ENCODE data around the gene JTB.

JTB gene

DNA sequence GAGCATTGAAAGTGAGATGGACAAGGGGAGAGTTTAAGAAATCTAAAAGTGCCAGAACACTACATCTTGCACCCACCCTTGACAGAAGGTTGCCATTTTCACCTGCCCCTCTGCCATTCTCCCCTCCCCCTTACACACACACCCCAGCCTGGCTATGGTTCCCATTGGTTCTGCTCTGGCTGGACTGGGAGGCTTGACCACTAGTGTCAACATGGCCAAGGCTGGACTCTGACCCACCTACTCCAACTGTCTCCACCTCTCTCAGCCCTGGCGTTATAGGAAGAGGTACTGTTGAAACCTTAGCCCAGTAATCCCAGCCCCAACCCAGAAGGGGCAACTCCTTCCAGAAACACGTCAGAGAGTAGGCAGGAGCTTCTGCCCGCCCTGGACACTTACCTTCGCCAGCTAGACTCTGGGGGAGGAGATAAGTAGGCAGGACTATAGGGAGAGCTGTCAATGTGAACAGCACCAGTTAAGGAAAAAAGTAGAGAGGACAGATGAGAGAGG lies 23.6 kb downstream of the JTB start:
- DNase-seq, result no peak

GRCh38 chr1:153951801-153952200 lies 25.7 kb downstream of the JTB start:
- DNase-seq, result no peak

GRCh38 chr1:153951183-153951582 lies 26.3 kb downstream of the JTB start:
- DNase-seq, result no peak

DNA sequence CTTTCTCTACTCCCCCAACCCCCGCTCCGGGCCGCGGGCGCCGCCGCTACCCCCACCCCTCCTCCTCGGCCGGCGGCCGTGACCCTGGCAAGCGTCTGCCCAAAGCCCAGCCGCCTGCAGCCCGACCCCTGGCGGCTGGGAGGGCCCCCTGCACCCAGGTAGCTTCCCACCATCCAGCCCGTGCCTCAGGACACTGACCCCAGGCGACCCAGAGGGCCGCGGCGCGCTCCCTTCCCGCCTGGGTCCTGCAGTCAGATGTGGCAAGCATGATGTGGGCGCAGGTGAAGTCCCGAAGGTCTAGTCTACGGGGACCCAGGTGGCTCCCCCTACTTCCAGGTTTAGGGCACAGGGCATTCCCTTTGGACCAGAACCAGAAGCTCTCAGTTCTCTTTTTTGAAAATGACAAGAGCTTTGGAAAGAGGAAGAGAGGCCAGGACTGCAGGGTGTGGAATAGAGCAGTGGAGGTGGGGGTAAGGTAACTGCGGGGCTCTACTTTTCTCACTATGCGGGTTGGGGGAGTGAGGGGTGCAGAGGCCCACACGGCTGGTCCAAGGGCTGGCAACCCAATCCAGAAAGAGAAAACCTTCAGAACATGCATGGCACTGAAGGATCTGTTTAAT lies 30.7 kb downstream of the JTB start, which contains the start of gene DENND4B:
Gene DENND4B, minus strand, starts transcription at position 97 of the 620 bp plus-strand sequence. CDS start 2,344 bp downstream, outside the sequence.
- DNase-seq, result peak; percentile 84

DNA sequence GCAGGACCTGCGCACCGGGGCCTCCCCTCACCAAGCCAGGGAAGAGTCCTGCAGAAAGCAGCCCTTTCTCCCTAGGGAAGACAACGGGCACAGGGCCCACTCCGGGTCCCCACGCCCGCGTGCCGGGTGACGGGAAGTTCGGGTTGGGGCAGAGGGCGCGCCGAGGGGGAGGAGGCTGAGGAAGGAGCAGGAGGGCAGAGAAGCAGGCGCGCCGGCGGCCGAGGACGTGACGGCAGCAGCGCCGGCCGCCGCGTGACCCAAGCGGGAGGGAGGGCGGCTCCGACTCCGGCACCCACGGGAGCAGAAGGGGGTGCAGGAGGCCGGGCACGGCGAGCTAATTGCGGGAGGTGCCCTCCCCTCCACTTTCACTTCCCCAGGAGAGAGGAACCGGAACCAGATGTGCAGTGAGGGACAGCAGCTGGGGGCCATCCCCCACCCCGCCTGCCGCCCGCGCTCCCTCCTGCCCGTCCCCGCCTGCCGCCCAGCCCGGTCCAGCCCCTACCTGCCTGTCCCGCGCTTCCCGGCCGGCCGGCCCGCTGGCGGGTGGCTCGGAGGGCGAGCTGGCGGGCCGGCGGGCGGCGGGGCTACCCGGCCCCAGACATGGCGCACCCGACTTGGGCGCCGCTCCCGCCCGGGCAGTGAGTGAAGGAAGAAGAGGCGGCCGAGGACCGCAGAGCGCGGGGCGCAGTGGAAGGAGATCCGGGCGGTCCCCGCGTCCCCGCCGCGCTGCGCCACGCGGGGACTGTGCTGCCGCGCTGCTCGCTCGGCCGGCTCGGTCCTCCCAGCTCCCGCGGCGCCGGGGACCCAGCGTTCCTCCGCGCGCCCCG lies 31.5 kb downstream of the JTB start:
- peak; percentile 74 for DNase-seq

- peak; percentile 63 for DNase-seq
Observed at GRCh38 chr1:153945131-153945794, 32.2 kb downstream of the JTB start.

- DNase-seq, result no peak
Observed at GRCh38 chr1:153944827-153945117, 32.7 kb downstream of the JTB start.

DNA sequence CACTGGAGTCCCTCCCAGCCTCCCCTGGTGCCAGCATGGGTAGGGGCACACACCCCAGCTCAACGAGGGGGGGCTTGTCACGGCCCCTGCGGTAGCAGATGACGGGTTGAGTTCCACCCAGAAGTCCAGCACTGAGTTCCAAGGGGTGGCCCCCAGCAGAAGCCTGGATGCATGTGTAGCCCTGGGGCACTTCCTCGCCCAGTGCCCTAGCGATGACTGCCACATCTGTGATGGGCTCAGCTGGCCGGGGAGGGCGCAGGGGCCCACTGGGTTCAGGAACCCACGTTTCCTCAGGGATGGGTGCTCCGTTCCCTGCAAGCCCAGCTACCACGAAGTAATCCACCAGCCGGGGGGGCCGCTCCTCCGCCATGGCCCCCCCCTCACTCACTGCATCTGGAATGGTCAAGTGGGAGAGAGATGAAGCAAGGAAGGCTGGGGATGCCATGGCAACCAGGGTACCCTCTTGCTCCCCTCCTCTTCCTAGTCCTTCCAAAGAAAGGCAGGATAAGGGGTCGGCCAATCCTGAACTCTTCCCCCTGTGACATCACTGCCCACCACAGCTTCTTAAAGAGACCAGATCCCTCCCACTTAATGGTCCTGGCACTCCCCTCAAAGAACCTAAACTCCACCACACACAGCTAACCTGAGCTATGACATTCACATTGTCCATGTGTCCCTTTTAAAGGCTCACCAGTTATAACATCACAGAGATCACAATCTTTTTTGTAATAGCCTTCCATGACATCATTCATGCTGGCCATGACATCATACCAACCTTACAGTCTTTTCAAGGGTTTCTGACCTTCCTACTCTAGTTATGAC lies 33.3 kb downstream of the JTB start:
- peak; percentile 40 for DNase-seq

- no peak for DNase-seq
Observed at GRCh38 chr1:153942766-153943549, 34.5 kb downstream of the JTB start.

GRCh38 chr1:153941826-153942725 lies 35.4 kb downstream of the JTB start:
- no peak for DNase-seq

- no peak for DNase-seq
Observed at GRCh38 chr1:153940756-153941155, 36.7 kb downstream of the JTB start.

DNA sequence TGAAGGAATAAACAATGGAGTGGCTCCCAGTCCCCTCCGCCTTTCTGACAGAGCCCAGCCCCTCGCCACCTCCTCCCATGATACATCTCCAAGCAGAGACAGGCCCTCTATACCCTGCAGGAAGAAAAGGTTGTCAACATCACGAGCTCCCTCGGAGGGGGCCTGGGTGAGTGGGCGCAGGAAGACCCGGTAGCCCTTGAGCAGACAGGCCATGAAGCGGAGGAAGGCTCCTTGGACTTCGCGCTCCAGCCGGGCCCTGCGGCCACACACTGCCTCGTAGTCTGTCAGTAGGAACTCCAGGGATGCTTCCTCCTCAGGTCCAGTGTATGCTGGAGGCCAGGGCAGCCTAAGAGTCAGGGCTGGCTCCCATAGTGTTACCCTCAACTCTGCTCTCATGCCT lies 38.0 kb downstream of the JTB start:
- DNase-seq, result no peak

- DNase-seq, result no peak
Observed at GRCh38 chr1:153938996-153939395, 38.5 kb downstream of the JTB start.

GRCh38 chr1:153937331-153937730 lies 40.1 kb downstream of the JTB start:
- DNase-seq, result no peak

GRCh38 chr1:153936011-153936802 lies 41.3 kb downstream of the JTB start:
- no peak for DNase-seq

- no peak for DNase-seq
Observed at GRCh38 chr1:153934746-153935145, 42.7 kb downstream of the JTB start.

GRCh38 chr1:153933955-153934354 lies 43.5 kb downstream of the JTB start:
- DNase-seq, result no peak

GRCh38 chr1:153933430-153933829 lies 44.0 kb downstream of the JTB start:
- DNase-seq, result no peak

GRCh38 chr1:153932156-153933131 lies 45.0 kb downstream of the JTB start:
- no peak for DNase-seq
